HG03139 (cell line): ENCODE data around the gene FGF10.

Experiments
- ATAC-seq: cut with Tn5 transposase; IDR thresholded peaks from one replicate; pipeline ENCODE4 v1.9.1; 2021; ENCODE audit not compliant: unreplicated experiment

FGF10 gene

DNA sequence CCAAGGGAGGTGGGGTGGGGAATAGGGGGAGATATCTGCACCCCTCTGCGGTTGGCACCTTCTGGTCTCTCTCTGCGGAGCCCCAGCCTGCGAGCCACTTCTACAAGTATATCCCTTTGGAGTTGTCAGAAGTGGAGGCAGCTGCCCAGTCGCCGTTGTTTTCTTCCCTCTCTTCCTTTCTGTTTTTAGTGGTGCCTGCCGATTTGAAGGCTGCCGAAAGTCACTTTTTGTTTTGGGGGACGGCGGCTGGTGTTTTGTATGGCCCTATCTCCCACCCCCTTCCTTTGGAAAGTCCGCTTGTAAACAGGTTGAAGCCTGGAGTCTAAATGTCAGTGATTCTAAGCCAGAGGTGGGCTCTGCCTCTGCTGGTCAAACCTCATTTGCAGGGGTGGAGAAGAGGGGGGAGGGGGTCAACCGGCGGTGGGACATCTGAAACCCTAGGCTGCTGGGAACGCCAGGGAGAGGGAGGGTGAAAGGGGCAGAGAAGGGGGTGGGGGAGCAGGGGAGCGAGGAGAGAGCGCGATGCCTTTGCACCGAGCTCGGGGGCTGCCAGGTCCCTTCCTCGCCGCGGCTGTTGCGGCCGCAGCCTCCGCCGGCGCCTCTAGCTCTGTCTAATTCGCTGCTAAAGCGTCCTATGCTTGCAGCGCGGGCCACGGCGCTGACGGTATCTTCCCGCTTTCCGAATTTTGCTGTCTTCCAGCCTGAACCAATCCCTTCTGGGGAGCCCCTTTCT, at the start of gene FGF10:
Gene FGF10 (minus strand): TSS at position 331 of the 733 bp plus-strand sequence. CDS start 738 bp downstream, outside the sequence.
- ATAC-seq: no peak

GRCh38 chr5:44426944-44427343, 37.7 kb upstream of the FGF10 start:
- no peak for ATAC-seq

- ATAC-seq: no peak
These were observed 23.1 kb upstream of the FGF10 start for GRCh38 chr5:44412286-44412685.

DNA sequence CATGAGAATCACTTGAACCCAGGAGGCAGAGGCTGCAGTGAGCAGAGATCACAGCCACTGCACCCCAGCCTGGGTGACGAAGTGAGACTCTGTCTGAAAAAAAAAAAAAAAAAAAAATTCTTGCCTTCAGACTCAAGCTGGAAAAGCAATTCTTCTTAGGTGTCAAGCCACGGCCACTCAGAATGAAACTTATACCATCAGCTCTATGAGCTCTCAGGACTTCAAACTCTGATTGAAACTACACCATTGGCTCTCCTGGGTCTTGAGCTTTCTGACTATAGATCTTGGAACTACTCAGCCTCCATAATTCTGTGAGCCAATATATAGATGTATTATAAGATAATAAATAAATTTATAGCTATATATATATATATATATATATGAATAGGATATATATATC, 12.9 kb upstream of the FGF10 start:
- no peak for ATAC-seq

- no peak for ATAC-seq
These were observed 12.4 kb upstream of the FGF10 start for GRCh38 chr5:44401611-44402010.

- ATAC-seq: no peak
These were observed 9.2 kb upstream of the FGF10 start for GRCh38 chr5:44398382-44398781.

DNA sequence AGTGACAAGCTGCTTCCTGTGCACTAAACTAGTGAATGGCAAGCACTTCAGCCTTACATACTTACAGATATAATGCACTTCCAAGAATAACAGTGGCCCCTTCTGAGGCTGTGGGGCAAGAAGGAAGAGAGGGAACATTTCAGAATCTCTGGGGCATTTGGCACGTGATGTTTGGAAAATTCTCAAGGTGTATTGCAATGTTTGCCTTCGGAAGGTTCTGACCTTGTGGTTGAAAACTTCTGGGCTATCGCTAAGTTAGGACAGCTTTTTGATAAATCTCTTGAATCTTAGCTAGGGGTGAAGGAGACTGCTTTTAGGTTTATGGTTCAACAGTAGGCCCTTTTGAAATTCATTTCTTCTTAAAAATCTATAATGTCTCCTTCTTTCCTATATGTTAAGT, 7.1 kb upstream of the FGF10 start:
- no peak for ATAC-seq

GRCh38 chr5:44390351-44390750, 1.1 kb upstream of the FGF10 start:
- ATAC-seq: no peak

GRCh38 chr5:44389823-44390143, 563 bp upstream of the FGF10 start:
- ATAC-seq: no peak

GRCh38 chr5:44388321-44389089, 715 bp downstream of the FGF10 start:
- ATAC-seq: no peak

DNA sequence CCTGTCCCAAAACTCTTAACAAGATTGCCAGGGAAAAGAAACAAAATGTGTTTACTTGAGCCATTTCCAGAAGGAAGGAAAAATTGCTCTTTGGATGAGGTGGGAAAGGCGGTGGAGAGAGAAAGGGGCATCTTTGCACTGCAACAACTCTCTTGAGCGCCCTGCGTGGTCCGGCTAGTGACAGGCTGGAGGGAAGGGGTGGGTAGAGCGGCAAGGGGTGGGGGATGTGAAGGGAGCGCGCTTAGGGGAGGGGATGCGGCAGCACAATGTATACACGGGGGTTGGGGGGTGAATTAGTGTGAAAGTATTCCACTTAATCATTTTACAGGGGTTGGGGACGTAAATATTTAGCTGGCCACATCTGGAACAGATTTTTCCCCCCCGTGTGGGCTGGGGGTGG, 1.3 kb downstream of the FGF10 start:
- no peak for ATAC-seq

GRCh38 chr5:44387406-44387805, 1.8 kb downstream of the FGF10 start:
- no peak for ATAC-seq

- no peak for ATAC-seq
These were observed 3.8 kb downstream of the FGF10 start for GRCh38 chr5:44385291-44385900.

- no peak for ATAC-seq
These were observed 4.4 kb downstream of the FGF10 start for GRCh38 chr5:44384816-44385215.

GRCh38 chr5:44382894-44383293, 6.3 kb downstream of the FGF10 start:
- no peak for ATAC-seq

GRCh38 chr5:44377057-44377456, 12.2 kb downstream of the FGF10 start:
- ATAC-seq: no peak

DNA sequence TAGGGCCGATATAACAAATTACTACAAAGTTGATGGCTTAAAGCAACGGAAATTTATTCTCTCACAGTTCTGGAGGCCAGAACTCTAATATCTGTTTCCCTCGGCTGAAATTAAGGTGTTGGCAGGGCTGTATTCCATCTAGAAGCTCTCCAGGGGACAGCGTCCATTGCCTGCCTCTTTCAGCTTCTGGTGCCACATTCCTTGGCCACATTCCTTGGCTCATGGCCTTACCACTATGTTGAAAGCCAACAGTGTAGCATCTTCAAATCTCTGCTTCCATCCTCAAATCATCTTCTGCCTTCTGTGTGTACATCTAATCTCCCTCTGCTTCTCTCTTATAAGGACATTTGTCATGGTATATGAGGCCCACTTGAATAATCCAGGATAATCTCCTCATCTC, 17.2 kb downstream of the FGF10 start:
- ATAC-seq: no peak

GRCh38 chr5:44367203-44367602, 22.0 kb downstream of the FGF10 start:
- no peak for ATAC-seq

GRCh38 chr5:44365345-44365744, 23.9 kb downstream of the FGF10 start:
- no peak for ATAC-seq

DNA sequence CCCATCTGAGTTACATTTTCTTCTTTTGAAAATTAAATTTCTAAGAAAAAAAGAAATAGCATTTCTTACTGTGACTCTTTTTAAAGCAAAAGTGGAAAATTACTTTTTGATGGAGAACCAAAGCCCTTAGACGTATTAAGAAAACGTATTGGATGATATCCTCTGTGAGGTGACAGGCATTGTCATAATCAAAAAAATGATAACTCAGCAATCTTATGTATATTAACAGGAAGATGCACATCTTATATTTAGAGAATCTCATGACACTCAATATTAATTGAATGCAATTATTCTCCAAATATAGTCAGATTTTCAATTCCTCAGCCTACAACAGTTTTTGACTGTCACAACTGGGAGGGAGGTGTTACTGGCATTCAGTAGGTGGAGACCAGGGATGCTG, 25.1 kb downstream of the FGF10 start:
- no peak for ATAC-seq

DNA sequence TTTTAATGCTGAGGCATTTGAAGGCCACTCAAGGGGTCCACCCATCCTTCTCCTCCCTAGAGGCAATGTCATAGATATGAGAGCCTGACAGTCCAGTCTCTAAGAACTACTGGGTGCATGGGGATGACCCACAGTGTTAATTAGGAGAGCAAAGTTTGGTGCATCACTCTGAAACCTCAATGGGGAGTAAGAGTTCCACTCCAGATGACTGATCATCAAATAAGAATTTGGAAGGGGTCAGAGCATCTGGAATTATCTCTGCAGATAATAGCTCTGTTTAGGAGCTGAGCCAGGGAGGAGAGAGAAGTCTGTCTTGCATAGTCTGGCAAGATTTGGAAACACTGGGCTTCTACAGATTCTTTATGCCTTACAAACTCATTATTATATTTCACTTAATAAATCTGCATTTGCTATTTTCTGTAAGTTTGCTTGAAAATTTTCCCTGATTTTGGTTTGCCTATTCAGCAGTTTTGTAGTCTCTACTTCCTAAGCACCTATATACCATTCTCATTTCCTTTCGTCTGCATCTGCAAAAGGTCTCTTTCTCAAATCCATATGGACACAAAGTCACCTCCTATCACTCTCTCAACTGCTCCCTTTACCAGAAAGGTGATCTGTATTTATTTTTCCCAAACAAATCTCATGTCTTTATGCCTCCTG, 27.7 kb downstream of the FGF10 start:
- ATAC-seq: no peak

- no peak for ATAC-seq
These were observed 28.3 kb downstream of the FGF10 start for GRCh38 chr5:44360919-44361318.
